ENCODE measurements around the gene CLUH. TPM values are rescaled to one million over a fixed set of nuclear protein-coding genes. Genes with fewer than 3 reads are reported as not detected.

The CLUH gene
- total and polyA plus RNA-seq, 2 donors (not counting 1 experiment from before 2014, with no cell fraction given): 53.1 to 64.6 TPM

DNA sequence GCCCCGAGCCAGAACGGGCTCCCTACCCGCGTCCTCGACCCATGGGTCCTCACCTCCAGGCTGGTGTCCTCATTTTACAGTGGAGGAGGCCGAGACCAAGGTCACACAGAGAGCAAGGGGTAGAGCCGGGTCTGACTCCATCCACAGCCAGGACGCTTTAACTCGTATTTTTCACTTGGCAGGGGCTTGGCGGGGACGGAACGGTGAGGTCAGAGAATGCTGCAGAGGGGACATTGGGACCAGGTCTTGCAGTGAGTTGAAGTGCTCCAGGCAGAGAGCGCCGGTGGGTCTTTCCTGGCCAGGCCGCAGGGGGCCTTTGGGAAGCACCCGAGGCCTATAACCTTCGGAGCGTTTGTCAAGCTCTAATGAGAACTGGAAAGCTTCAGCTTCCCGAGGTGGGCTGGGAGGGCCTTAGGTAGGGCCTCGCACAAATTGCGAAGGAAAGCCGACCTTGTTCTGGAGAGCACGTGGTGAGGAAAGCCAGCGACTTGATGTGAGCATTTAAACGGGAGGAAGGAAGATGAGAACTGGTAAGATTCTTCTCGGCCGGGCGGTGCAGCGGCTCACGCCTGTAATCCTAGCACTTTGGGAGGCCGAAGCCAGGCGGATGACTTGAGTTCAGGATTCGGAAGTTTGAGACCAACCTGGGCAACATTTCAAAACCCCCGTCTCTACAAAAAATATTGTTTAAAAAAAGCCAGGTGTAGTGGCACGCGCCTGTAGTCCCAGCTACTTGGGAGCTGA lies 908 bp upstream of the CLUH start:
- peaks cover 29 to 47% of the 10 kb centered on the region in 2 donors for H3K4me1 ChIP-seq (ENCODE audit: control insufficient read depth in 2 of 2, insufficient read depth in 2 of 2, low read length in 2 of 2)
- H3K79me2 ChIP-seq (ENCODE audit: control insufficient read depth, insufficient read depth, low read length): peaks cover 45% of the 10 kb centered on the region
- 81% methylated on average over 36 of the region's 36 CpGs for WGBS (ENCODE audit: insufficient coverage)
- H3K27me3 ChIP-seq (replicated peaks in 1 of 4; ENCODE audit: control extremely low read depth in 1 of 4, control insufficient read depth in 3 of 4, insufficient read depth in 4 of 4, low read length in 3 of 4): no peaks in the 10 kb centered on the region
- ChIA-PET CTCF (no interaction called here), POLR2A (no interaction called here)
- H3K9me3 ChIP-seq (ENCODE audit: control extremely low read depth in 1 of 3, control insufficient read depth in 2 of 3, insufficient read depth in 1 of 3, low read length in 2 of 3): no peaks in the 10 kb centered on the region
- DNase-seq: no peak
- H4K20me1 ChIP-seq (ENCODE audit: control insufficient read depth, insufficient read depth, low read length, poor library complexity, severe bottlenecking): peaks cover 37% of the 10 kb centered on the region
- H2AFZ ChIP-seq (ENCODE audit: insufficient read depth, low read depth, low read length, poor library complexity, severe bottlenecking): peak overlapping the region; percentile 99
- no peak for TF ChIP-seq EZH2 (IDR thresholded peaks at IDR 0.05; ENCODE audit: borderline replicate concordance, insufficient read depth, low read depth, low read length, poor library complexity, severe bottlenecking)
- no peak for TF ChIP-seq CTCF (IDR thresholded peaks at IDR 0.05)
- H3K4me2 ChIP-seq (replicated peaks; ENCODE audit: low read depth, low read length, poor library complexity, severe bottlenecking): peak overlapping the region; percentile 95
- Mint-ChIP-seq H3K4me3 (peak overlapping the region; percentile 92), H3K27ac (peak overlapping the region; percentile 86), H3K4me1 (peaks cover 37% of the 10 kb centered on the region), H3K9me3 (ENCODE audit: insufficient read depth) (no peaks in the 10 kb centered on the region), H3K27me3 (no peaks in the 10 kb centered on the region)
- no peak for ATAC-seq (ENCODE audit: low read depth)
- peak overlapping the region in 4 of 5 experiments; percentile 55 to 95 (median 68) for H3K4me3 ChIP-seq (ENCODE audit: control extremely low read depth in 1 of 5, extremely low read depth in 1 of 5, insufficient read depth in 1 of 5, low read depth in 2 of 5, low read length in 4 of 5)
- peak overlapping the region; percentile 83 for H3K9ac ChIP-seq (ENCODE audit: low read length)
- intact Hi-C loops (cut with micrococcal nuclease): loop anchor here (5.0 kb wide), 2 partner anchors 115 to 375 kb away; partner anchors contain the start of genes SGSM2 and TSR1
- H3K27ac ChIP-seq (ENCODE audit: low read length in 2 of 2): peak overlapping the region; percentile 46 to 69
- H3K36me3 ChIP-seq (replicated peaks in 1 of 2; ENCODE audit: control extremely low read depth in 1 of 2, control insufficient read depth in 1 of 2, extremely low read depth in 1 of 2, insufficient read depth in 2 of 2, low read length in 1 of 2): no peaks in the 10 kb centered on the region

Measured in B cell (primary cell).